ENCODE data around the gene OTULIN.

Gene OTULIN

DNA sequence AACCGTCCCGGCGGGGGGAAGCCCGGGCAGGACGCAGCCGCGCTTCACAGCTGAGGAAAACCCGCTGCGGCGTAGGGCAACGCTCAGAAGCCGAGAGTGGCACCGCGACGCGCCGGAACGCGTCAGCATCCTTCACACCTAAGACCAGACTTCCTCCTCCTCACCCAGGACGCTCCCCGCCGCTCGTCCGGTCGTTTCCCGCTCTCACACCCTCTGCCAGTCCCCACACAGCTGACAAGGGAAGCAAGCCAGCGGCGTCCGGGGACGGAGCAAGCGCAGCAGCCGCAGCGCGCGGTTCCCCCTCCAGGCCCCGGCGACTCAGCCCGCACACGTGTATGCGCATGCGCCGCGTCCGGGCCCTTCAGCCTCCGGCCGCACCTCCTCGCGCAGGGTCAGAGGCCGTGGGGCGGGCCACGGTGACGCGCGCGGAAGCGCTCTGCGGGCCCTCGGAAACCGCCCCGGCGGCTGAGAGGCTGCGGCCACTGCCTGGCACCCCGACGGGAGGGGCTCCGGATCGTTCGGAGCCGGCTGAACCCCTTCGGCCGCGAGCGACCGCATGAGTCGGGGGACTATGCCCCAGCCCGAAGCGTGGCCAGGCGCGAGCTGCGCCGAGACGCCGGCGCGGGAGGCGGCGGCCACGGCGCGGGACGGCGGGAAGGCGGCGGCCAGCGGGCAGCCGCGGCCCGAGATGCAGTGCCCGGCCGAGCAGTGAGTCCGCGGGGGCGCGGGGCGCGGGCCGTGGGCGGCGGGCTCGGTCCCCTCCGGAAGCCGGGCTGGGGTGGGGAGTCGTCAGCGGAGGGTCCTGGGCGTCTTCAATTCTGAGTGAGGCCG, at the start of gene OTULIN:
Gene OTULIN (plus strand): TSS at position 449 of the 831 bp plus-strand sequence. CDS start 108 bp downstream, at position 557.
- peak; percentile 77 for DNase-seq (ENCODE audit: low read depth)

DNA sequence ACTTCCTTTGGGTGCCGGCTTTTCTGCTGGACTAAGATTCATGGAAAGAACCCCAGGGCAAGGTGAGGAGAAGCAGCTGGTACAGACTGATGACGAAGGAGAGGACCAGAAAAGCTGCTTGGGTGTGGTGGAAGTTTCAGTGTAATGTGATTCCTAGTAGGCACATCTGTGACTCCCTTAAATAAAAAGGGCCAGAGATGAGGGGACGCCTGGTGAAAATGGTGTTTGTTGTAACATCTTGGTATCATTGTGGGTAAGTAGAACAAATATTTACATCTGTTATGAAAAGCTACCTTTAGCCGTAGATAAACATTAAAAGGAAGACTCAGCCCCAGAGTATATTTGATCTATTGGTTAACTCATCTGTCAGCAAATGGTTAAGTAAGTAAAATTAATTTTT, 49.2 kb upstream of the OTULIN start:
- DNase-seq (ENCODE audit: low read depth), result no peak

DNA sequence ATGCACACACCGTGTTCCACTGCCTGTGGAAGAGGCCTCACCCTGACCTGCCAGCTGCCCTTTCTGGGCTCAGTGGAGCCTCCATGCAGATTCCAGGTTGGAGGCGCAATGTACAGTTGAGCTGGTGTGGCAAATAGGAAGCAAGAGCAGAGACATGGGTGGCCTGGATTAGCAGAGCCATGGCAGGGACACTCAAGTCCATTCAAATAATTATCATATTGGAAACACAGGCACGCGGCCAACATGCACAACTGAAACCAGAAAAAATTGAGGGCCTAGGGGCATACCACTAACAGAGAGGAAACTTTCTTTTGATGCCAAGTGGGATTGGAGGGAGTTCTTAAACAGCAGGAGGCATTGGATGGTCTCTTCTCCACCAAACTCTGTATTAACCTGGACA, 47.1 kb upstream of the OTULIN start:
- no peak for DNase-seq (ENCODE audit: low read depth)

DNA sequence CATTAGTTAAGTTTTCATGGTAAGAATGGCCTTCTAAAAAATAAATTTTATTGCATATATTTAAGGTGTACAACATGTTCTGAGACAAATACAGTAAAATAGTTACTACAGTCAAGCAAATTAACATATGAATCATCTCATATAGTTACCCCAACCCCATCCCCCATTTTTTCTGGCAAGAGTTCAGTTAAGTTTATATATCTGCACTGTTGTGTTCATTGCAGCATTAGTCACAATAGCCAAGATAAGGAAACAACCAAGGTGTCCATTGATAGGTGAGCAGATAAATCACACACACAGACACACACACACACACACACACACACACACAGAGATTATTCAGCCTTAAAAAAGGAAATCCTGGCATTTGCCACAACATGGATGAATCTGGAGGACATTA, 37.2 kb upstream of the OTULIN start:
- DNase-seq (ENCODE audit: low read depth), result no peak

DNA sequence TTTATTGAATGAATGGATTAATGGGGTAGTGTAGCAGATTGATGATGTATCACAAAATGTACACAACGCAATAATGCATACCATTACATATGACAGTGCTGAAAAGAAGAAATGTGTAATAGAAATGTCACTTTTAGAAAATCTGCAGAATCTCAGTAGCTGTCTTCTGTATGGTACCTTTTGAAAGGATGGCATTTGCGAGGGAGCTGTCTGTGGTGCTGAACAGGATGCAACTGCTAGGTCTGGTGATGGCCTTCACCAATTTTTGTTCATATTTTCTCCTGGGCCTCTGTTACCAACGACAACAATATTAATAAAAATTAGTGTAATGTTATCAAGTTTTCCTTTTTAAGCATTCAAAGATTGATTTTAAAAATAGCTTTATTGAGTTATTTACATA, 36.2 kb upstream of the OTULIN start:
- DNase-seq (ENCODE audit: low read depth), result peak; percentile 32

DNA sequence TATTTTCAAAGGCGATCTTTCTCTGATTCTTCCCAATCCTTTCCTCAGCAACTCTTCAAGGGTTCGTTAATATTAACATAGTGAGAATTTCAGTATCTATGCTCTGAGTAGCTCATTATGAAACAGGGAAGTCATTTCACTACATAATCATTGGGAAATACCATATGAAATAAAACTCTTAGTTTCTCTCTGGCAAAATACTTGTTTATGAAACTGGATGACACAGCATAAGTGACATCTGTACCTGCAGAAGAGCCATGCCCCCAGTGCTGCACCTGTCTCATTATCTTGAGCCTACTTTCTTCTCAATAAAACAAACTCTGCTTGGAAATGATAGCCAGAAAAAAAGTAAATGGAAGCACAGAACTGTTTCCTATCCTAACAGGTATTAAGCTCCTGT, 33.8 kb upstream of the OTULIN start:
- no peak for DNase-seq (ENCODE audit: low read depth)

DNA sequence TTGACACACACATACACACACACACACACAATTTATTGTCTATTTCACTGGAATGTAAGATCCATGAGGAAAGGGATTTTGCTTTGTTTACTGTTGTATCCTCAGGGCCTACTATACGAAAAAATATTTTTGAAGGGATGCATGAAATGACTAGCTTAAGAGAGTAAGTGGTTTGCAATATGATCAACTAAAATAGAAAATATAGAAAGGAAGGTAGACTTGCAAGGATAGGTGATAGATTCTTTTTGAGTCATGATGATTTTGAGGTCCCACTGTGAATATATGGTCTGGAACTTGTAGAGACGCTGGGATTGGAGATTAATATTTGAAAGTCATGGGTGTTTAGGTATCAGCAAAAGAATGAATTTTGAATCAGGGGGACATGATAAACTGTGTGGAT, 28.9 kb upstream of the OTULIN start:
- no peak for DNase-seq (ENCODE audit: low read depth)

DNA sequence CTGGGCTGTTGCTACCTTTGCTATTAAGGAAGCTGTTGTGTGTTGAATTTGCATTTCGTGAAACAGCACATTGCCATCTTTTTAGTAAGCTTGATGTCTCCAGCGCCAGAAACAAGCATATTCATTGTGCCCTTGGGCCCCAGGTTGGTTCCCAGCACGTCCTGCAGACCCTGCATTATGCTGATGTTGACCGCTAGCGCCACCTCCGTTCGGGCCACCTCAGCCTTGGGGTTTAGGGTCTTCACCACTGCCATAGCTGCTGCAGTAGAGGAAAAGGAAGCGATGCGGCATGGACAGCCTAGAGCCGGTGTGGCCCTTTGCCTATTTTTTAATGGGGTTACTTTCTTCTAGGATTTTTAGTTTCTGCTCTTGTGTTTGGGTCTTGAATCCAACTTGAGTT, 23.8 kb upstream of the OTULIN start:
- DNase-seq (ENCODE audit: low read depth), result no peak

DNA sequence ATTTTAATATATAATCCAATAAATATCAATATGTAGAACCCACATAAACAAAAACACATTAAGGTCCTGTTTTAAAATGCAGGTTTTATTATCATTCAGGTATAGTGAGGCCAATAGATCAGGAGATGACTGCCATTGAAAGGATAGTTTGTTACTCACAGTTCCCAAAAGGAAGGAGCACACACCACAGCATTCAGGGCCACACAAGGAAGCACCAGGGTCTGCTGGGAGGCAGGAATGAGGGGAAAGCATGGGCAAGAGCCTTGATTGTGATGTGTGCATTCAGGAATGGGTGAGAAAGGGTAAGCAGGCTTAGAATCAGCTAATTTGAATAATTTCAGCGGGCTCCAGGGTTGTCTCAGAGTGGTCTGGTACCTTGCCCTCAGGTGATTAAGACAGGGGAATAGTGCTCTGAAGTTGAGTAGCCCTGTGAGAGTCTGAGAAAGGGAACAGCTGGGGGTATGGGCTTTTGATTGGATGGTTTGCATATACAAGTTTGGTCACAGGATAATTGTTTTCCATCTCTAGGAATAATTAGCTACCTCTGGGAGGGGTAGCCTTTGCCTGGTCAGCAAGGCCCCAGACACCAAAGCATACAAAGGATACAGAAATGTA, 19.8 kb upstream of the OTULIN start:
- DNase-seq (ENCODE audit: low read depth), result no peak

DNA sequence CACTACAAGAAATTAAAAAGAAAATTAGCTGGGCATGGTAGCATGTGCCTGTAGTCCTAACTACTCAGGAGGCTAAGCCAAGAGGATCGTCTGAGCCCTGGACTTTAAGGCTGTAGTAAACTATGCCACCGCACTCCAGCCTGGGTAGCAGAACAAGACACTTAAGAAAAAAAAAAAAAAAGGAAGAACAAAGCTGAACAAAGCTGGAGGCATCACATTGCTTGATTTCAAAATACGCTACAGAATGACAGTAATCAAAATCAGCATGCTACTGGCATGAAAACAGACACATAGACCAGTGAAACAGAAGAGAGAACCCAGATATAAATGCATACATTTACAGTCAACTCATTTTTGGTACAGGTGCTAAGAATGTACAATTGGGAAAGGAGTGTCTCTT, 14.5 kb upstream of the OTULIN start:
- no peak for DNase-seq (ENCODE audit: low read depth)

DNA sequence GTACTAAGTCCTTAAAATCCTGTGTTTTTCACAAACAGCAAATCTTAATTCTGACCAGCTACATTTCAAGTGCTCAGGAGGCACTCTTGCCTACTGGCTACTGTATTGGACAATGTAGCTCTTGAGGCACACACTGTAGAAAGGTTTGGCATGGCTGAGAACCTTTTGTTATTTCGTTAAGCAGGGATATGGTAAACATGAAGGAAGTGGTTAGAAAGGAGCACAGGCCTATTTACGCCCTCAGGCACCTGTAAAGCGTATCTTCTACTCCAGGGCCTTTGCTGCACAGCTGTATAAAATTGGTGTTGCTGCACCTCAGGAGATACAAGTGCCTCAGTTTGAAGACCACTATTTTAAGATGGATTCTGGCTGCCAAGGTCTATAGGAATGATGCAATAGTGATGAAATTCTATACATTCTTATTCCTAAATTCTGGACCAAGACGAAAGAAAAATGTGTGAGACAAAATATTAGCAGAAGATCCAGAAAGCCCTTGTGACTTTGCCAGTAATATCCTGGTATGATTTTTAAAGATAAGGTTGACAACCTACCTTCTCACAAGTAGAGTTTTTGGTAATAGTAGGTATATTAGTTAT, 9.3 kb upstream of the OTULIN start:
- no peak for DNase-seq (ENCODE audit: low read depth)

DNA sequence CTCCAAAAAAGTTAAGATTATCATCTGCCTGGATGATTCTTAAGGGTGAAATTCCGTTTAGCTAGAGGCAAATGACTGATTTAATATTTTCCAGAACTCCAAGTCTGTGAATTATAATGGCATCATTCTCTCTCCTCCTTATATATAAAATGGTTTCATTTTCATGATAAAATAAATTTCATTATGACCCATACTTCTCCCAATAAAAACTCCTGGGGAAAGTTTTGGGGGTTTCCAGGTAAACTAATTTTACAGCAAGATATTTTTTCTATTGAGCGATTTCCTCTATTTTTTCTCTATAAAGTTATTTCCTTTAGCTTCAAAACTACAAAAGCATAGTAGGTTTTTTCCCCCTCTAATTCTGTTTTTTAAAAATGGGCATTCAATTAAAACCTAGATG, 7.6 kb upstream of the OTULIN start:
- no peak for DNase-seq (ENCODE audit: low read depth)

DNA sequence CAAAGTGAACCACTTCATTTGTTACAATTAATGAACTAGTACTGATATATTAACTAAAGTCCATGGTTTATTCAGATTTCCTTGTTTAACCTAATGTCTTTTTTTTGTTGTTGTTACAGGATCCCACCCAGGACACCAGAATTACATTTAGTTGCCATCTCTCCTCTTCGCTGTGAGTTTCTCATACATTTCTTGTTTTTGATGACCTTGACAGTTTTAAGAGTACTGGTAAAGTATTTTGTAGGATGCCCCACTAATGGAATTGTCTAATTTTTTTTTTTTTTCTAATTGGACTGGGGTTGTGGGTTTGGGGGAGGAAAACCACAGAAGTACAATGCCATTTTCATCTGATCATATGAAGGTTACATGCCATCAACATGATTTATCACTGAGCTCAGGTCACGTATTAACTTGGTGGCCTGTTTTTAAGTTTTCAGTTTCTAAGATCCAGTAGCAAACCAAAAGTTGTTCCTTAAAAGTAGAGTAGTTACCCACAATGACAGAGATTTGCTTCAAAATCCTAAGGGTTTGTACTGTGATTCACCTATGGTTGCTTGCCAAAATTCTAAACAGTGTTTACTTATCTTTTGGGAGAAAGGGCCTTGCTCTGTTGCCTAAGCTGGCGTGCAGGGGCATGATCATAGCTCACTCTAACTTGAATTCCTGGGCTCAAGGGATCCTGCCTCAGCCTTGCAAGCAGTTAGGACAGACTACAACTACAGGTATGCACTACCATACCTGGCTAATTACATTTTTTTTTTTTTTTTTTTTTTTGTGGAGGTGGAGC, 4.5 kb upstream of the OTULIN start:
- DNase-seq (ENCODE audit: low read depth), result peak; percentile 27

DNA sequence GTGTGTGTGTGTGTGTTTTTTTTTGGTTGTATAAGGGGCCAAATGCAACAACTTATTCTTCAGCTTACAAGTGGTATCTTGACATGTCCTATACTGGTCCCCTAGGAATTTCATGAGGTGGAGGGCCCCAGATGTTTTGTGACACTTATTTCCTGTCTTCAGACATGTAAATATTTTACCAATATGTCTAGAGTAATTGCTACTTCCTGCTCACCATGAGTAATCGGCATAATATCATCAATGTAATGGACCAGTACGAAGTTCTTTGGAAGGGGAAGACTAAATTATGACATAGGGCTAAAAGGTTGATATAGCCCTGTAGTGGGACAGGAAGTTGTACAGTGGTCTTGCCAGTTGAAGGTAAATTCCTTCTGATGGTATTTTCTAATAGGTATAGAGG, 3.7 kb upstream of the OTULIN start:
- DNase-seq (ENCODE audit: low read depth), result no peak

DNA sequence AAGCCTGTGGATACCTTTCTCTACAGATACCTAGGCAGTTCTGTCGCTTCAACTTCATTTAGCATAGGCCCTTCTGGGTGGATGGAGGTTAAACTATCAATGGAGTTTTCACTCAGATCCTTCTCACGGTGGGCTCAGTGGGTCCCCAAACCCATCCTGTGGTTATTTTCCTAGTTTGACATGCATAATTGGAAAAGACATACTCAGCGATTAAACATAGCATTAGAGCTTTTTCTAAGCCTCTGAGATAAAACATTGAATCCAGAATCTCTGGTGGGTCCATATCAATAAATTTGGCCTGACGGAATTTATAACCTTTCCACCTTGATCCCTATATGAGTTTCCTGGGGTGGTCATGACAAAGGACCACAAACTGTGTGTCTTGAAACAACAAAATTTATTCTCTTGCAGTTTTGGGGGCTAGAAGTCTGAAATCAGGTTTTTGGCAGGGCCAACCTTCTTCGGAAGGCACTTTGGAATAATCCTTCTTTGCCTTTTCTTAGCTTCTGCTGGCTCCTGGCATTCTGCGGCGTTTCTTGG, 1.7 kb upstream of the OTULIN start:
- DNase-seq (ENCODE audit: low read depth), result no peak

DNA sequence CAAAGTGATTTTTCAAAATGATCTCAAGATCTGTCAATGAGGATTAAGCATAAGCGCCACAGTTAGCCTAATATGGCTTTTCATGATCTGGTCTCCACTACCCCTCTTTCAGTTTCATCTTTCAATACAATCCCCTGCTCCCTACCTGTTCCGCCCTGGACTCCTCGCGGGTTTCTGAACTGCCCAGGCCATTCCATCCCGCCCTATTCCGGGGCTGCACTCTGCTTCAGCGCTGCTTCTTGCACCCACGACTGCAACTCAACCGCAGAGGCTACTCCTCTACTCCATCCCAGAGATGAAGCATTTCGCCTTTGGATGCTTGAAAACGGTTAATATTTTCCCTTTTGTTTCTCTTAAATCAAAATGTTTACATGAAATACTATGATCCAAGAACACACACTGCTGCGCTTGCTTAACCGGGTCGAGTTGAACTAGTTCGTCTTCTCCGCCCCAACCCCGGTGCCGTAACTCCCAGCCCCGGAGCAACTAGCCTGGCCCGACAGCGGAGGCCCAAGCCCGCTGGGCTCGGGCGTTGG, 716 bp upstream of the OTULIN start:
- DNase-seq (ENCODE audit: low read depth), result no peak

DNA sequence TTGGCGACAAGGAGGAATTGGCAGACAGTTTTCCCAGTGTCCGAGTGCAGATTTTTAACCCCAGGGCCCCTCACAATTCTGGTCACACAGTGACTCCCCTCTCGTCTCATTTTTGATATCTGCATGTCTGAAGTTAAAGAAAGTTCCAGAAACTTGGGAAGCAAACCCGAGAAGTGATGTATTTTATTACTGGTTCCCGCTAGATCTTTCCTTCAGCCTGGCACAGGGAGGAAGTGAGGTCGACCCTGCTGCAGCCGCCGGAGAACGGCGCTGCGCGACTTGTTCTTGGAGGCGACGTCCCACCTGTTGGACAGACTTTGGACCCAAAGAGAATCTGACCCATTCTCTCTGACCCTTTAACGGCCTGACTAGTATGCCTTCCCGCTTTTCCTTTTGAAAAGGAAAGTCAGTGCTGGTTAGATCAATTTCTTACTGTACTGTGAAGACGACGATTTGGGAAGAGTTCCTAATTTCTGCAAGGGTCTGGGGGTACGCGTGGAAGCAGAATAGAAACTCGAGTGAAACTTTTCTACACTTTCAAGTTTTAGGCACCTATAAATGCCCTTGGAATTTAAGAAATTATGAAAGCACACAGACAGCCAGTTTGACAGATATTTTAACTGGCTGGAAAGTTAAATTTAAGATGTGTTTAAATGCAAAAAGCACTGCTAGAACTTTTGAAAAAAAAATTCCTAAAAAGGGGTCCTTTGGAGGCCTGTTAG, 744 bp downstream of the OTULIN start:
- no peak for DNase-seq (ENCODE audit: low read depth)

DNA sequence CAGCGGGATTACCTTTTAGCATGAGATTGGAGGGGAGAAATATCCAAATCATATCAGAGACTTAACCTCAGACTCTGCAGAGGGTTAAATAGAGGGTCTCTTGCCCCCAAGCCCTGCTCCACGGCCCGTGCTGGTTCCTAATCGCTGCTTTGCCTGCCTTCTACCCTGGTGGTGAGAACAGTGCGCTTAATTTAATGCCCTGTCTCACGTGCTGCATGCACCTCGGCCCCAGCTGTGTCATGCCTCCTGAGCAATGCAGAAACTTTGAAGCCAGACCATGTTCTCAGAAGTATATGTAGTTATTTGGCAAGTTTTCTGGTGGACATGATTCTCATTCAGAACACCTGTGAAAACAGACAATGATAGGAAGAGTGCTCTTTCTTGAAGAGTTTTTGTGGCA, 1.4 kb downstream of the OTULIN start:
- DNase-seq (ENCODE audit: low read depth), result no peak

DNA sequence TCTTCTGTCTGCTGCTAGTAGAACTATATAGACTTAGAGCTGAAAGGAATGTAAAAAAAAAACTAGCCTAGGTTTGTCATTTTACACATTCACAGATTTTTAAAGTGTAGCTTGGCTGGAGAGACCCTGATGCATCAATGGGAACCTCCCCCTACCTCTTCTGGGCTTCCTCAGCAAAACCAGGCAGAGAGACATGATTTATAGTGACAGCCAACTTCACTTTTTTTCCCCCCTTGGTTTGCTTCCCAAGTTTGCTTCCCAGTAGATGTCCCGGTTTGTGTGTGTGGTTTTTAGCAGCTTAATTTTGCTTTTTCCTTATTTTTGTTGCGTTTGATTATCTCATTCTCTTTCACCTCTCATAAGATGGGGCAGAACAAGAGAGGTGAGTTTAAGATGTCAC, 1.8 kb downstream of the OTULIN start:
- DNase-seq (ENCODE audit: low read depth), result no peak

DNA sequence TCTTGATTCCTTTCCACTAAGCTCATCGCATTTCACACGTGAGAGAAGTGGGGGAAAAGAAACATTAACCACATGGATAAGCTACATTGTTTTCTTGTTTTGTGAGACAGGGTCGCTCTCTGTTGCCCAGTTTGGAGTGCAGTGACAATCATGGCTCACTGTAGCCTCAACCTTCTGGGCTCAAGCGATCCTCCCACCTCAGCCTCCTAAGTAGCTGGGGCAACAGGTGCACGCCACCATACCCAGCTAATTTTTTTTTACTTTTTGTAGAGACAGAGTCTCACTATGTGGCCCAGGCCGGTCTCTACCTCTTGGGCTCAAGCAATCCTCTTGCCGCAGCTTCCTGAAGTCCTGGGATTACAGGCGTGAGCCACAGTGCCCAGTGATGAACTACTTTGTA, 2.8 kb downstream of the OTULIN start:
- DNase-seq (ENCODE audit: low read depth), result no peak

DNA sequence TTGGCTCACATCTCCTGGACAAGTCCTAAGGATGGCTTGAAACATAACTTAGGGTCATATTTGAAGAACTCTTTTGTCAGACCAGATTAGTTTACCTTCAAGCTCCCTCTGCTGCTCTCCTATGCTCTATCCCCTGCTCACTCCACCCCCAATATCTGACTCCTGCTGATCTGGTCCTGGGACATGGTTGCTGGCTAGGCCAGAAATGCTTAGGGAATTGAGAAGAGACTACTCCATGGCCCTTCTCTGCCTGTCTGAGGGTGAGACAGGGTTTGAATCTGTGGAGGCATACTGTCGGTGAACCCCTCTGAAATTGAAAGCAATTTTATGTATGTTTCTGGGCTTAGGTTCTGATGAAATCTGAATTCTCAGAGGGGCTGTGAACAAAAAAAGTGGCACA, 3.3 kb downstream of the OTULIN start:
- DNase-seq (ENCODE audit: low read depth), result no peak

Measured in GM04504 (cell line).